GM12865 (cell line): ENCODE measurements around the gene NRL.

ENCODE experiments used
- DNase-seq: peaks from one replicate; pipeline ENCODE4 v3.0.0; 2010; ENCODE audit warnings: low read depth
- H3K4me3 ChIP-seq: 2 replicates; pipeline ENCODE4 v1.5.1; 2011; ENCODE audit warnings: mild to moderate bottlenecking, low read depth, low read length, control low read depth
- TF ChIP-seq, protein P1 (sequence below): IDR thresholded peaks from 2 replicates; pipeline ENCODE4 v1.5.1; 2011; ENCODE audit warnings: low read length, control low read depth, low read depth, inconsistent platforms; ENCODE audit not compliant: insufficient read depth; ENCODE audit errors: missing control alignments

NRL gene

DNA sequence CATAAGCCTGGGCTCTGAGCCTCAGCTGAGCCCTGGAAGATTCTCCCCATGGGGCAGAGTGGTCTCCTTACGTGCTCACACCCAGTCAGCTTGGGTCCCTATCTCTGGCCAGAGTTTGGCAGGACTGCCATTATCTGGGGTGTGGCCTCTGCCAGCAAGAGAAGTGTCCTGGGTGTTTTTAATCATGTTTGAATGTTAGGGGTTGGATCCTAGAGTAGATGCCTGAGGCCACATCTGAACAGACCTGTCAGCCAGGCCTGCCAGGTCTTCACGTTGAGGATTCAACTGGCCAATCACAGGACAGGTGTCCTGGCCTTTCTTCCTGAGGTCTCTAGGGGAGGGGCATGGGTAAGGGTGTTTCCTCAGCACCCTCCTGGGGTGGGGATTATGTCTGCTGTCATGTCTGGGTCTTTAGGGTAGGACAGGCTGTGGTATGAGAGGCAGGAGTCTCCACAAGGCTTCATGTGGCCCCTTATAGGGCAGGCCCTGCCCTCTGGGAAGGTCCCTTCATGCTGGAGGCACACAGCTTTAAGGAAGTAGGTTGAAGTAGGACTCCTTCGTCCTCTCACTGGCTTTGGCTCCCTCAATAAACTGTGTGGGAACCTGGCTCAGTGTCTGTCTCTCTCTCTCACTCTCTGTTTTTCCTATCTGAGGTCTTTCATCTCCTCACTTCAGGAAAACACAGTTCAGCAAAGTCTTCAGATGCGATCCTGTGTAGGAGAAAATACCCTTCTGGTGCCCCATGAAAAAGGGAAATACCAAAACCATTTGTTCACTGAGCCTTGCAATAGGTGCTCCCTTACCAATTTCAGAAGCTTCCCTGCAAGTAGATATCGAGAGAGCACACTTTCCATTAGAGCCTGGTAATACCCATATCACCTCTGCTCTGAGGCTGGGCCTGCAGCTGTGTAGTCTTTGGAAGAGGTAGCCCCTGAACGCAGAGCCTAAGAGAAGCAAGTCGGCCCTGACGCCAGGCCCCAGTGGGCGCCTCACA is 9.0 kb upstream of the NRL start:
- peak; percentile 67 for DNase-seq
- TF ChIP-seq, protein P1, sequence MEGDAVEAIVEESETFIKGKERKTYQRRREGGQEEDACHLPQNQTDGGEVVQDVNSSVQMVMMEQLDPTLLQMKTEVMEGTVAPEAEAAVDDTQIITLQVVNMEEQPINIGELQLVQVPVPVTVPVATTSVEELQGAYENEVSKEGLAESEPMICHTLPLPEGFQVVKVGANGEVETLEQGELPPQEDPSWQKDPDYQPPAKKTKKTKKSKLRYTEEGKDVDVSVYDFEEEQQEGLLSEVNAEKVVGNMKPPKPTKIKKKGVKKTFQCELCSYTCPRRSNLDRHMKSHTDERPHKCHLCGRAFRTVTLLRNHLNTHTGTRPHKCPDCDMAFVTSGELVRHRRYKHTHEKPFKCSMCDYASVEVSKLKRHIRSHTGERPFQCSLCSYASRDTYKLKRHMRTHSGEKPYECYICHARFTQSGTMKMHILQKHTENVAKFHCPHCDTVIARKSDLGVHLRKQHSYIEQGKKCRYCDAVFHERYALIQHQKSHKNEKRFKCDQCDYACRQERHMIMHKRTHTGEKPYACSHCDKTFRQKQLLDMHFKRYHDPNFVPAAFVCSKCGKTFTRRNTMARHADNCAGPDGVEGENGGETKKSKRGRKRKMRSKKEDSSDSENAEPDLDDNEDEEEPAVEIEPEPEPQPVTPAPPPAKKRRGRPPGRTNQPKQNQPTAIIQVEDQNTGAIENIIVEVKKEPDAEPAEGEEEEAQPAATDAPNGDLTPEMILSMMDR: no peak
- H3K4me3 ChIP-seq: no peak overlapping the region

DNA sequence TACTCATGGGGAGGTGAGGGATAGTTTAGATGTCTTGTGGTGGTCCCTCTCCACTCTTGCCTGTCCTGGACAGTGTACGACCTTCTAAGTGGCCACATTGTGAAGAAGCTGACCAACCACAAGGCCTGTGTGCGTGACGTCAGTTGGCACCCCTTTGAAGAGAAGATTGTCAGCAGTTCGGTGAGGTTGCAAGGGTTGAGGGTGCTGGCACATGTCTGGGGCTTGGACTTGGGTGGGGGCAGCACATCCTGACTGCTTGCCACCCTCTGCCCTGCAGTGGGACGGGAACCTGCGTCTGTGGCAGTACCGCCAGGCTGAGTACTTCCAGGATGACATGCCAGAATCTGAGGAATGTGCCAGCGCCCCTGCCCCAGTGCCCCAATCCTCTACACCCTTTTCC is 8.1 kb upstream of the NRL start:
- TF ChIP-seq, protein P1: no peak
- no peak for DNase-seq
- no peak overlapping the region for H3K4me3 ChIP-seq

DNA sequence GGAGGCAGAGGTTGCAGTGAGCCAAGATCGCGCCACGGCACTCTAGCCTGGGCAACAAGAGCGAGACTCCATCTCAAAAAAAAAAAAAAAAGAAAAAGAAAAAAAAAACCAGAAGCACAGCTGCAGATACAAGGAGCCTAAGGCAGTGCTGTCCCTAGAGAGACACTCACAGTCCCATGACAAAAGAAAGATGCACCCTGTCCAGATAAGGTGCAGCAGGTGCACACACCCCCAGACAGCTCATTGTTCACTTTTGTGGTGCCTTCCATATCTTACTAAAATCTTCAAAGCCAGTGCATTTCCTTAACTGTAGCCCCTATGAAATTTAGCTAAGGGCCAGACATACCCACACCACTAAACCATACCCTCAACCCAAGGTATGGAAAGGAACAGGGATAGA is 7.7 kb upstream of the NRL start:
- DNase-seq: no peak
- TF ChIP-seq, protein P1: no peak
- H3K4me3 ChIP-seq: no peak overlapping the region

DNA sequence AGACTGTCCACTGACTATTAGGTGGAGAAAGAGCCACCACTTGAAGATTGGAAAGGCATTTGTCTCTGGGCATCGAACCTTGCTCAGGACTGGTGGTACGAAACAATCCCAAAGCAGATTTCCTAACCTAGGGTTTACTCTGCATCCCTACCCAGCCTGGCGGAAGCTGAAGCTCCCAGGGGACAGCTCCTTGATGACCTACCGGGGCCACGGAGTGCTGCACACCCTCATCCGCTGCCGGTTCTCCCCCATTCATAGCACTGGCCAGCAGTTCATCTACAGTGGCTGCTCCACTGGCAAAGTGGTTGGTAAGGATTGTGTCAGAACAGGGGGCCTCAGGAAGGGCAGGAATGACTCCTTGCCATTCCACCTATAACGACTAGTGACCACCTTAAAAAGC is 6.5 kb upstream of the NRL start:
- DNase-seq: no peak
- TF ChIP-seq, protein P1: no peak
- no peak overlapping the region for H3K4me3 ChIP-seq

DNA sequence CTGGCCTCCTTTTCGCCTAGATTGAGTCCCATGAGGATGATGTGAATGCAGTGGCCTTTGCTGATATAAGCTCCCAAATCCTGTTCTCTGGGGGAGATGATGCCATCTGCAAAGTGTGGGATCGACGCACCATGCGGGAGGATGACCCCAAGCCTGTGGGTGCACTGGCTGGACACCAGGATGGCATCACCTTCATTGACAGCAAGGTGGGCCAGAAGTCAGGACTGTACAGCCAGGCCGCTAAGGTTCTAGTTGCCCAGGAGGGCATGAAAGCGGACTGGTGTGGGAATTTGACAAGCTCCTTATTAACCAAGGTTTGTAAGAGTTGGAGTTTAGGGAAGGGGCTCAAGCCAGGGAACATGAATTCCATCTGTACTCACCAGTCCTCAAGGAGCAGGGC is 4.9 kb upstream of the NRL start:
- H3K4me3 ChIP-seq: no peak overlapping the region
- no peak for DNase-seq
- TF ChIP-seq, protein P1: no peak

DNA sequence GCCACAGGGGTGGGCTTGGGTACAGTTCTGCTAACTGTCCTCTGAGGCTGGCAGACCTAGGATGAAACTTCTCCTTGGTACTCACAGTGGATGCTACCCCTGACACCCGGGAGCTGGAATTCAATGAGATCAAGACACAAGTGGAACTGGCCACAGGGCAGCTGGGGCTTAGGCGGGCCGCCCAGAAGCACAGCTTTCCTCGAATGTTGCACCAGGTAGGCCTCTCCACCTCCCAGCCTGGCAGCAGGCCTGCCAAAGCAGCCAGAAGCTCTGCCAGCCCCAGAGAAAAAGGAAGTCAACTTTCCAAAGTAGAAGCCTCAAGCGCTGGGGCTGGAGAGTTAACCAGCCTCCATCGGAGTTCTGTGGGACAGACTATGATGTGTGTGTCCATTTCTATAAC is 2.4 kb upstream of the NRL start:
- TF ChIP-seq, protein P1: no peak
- H3K4me3 ChIP-seq: no peak overlapping the region
- DNase-seq: no peak
